T-helper 2 cell (primary cell): ENCODE results near the gene SHD.
"Not testable (repeated sequence)": the region's sequence is repeated elsewhere in the genome, so short reads cannot be mapped to it uniquely, and the experiment has no call there.

Experiments
- DNase-seq, 5 experiments: peaks; one replicate each; pipeline versions ENCODE4 v3.0.0 to v3.0.0-alpha.2; 2012 to 2022
- total RNA-seq, 2 donors: gene quantifications; one replicate each; lab custom pipeline; 2026; lab: John Stamatoyannopoulos, UW

SHD gene, protein sequence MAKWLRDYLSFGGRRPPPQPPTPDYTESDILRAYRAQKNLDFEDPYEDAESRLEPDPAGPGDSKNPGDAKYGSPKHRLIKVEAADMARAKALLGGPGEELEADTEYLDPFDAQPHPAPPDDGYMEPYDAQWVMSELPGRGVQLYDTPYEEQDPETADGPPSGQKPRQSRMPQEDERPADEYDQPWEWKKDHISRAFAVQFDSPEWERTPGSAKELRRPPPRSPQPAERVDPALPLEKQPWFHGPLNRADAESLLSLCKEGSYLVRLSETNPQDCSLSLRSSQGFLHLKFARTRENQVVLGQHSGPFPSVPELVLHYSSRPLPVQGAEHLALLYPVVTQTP
- total RNA-seq, result 0.07 to 0.62 reads per million in 2 donors

DNA sequence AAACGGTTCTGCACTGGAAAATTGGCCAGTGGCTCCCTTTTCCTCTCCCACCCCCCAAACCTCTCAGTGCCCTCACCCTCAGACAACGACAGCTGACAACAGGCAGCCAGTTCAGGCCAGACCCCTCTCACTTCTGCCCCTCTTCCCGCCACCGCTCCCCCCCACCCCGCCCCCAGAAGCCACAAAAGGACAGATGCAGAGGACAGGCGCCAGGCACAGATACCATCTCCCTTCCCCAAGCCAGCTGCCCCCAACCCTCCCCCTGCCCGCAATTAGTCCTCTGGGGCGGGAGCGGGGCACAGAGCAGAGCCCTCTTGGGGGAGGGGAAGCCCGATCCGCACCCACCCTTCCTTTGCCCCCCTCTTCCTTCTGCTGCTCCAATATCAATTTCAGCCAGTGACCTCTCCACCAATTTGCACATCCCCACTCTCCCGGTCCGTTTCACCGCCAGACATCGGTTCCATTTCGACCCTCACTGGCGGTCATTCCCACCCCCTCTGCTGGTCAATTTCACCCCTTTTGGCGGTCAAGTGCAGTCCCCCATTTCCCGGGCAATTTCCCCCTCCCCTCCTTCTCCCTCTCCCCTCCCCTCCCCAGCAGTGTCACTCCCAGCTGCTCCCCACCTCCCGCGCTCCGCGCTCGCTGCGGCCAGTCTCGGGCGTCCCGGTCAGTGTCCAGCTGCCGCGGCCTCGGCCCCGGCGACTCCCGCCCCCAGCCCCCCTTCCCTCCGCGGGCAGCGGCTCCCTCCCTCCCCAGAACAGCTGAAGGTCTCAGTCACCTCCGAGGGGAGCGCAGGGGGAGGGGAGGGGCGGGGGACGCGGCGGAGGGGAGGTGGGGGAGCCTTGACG lies at the start of gene SHD:
SHD (plus strand) TSS at position 848 of the 848 bp plus-strand sequence. CDS start 798 bp downstream, outside the sequence.
- DNase-seq, result no peak

GRCh38 chr19:4230237-4230636 lies 48.8 kb upstream of the SHD start:
- DNase-seq, result not testable (repeated sequence)

DNA sequence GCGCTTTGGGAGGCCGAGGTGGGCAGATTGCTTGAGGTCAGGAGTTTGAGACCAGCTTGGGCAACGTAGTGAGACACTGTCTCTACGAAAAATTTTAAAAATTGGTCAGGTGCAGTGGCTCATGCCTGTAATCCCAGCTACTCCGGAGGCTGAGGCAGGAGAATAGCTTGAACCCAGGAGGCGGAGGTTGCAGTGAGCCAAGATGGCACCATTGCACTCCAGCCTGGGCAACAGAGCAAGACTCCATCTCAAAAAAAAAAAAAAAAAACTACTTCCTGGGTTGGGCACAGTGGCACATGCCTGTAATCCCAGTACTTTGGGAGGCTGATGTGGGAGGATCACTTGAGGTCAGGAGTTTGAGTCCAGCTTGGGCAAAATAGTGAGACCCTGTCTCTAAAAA lies 47.5 kb upstream of the SHD start:
- not testable (repeated sequence) for DNase-seq

DNA sequence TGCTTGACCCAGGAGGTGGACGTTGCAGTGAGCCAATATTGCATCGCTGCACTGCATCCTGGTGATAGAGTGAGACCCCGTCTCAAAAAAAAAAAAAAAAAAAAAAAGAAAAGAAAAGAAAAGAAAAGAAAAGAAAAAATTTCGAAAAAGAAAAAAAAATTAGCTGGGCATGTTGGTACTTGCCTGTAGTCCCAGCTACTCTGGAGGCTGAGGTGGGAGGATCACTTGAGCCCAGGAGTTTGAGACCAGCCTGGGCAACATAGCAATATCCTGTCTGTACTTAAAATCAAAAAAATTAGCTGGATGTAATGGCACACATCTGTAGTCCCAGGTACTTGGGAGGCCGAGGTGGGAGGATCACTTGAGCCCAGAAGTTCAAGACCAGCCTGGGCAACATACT lies 46.9 kb upstream of the SHD start:
- not testable (repeated sequence) for DNase-seq

DNA sequence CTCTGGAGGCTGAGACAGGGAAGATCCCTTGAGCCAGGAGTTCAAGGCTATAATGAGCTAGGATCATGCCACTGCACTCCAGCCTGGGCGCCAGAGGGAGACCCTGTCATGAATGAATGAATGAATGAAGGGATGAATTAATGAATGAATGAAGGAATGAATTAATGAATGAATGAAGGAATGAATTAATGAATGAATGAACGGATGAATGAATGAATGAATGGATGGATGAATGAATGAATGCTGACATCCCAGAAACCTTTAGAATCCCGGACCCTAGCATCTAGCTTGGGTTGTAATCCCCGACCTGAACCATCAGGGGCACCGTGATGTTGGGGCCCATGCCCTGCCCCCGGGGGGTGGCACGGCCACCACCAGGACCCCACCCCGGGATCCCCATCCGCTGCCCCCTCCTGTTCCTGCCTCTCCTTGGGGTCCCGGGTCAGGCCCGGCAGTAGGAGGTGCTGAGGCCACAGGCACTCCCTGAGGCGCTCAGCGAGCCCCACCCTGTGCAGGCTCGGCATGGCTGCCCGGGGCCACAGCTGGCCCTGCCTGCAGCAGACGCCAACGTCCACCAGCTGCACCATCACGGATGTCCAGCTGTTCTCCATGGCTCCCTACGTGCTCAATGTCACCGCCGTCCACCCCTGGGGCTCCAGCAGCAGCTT lies 46.3 kb upstream of the SHD start:
- DNase-seq, result no peak

- peak in 4 of 5 experiments; percentile 47 to 62 (median 52) for DNase-seq
Measured at GRCh38 chr19:4233282-4233853, 45.7 kb upstream of the SHD start.

DNA sequence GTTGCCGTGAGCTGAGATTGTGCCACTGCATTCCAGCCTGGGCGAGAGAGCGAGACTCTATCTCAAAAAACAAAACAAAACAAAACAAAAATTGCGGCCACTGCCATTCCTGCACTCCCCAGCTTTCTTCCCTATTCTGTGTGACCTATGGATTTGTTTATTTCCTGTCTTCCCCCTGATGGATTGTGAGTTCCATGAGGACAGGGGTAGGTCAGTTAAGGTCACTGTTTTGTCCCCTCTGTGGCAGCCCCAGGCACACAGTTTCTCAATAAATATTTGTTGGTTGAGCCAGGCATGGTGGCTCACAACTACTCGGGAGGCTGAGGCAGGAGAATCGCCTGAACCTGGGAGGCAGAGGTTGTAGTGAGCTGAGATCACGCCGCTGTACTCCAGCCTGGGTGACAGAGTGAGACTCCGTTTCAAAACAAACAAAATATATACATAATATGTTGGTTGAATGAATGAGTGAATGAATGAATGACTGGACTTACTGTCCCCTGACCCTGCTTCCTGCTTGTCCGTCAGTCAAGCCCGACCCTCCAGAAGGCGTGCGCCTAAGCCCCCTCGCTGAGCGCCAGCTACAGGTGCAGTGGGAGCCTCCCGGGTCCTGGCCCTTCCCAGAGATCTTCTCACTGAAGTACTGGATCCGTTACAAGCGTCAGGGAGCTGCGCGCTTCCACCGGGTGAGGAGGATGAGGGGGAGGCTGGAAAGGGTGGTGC lies 44.8 kb upstream of the SHD start:
- DNase-seq, result no peak

DNA sequence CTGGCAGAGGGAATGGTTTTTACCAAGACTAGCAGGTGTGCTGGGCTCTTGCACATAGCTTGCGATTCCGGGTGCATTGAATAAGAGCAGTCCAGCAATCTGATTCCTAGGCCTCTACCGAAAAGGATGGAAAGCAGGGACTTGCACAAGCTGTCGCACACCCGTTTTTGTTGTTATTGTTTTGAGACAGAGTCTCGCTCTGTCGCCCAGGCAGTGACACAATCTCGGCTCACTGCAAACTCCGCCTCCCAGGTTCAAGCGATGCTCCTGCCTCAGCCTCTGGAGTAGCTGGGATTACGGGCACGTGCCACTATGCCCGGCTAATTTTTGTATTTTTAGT lies 44.2 kb upstream of the SHD start:
- DNase-seq, result no peak

GRCh38 chr19:4237510-4237909 lies 41.6 kb upstream of the SHD start:
- DNase-seq, result not testable (repeated sequence)

DNA sequence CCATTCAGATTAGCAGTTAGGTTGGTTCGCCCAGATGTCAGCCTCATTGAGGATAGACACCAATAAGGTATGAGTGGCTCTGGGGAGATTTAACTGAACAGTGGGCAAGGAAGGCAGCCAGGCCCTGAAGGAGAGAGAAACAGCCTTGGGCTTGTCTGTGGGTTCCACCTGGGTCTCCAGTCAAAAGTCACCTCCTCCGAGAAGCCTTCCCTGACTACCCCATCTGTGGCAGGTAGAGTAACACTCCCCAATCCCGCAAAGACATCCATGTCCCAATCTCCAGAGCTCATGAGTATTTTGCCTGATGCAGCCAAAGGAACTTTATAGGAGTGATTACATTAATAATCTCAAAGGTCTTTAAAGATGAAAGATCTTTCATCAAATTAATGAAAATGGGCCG lies 40.2 kb upstream of the SHD start:
- no peak for DNase-seq

- DNase-seq, result no peak
Measured at GRCh38 chr19:4241824-4242430, 37.1 kb upstream of the SHD start.

DNA sequence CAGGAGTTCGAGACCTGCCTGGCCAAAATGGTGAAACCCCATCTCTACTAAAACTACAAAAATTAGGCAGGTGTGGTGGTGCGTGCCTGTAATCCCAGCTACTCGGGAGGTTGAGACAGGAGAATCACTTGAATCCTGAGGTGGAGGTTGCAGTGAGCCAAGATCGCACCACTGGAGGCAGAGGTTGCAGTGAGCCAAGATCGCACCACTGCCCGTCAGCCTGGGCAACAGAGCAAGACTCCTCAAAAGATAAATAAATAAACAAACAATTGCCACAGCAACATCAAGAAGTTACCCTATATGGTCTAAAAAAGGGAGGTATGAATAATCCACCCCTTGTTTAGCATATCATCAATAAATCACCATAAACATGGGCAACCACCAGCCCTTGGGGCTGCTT lies 33.1 kb upstream of the SHD start:
- DNase-seq, result not testable (repeated sequence)

- peak; percentile 93 to 99 (median 99) for DNase-seq
Measured at GRCh38 chr19:4246767-4247593, 32.1 kb upstream of the SHD start, which contains the start of gene YJU2. TSS of gene YJU2 (plus strand) at chr19:4247080. CDS start at chr19:4247147, 67 bp downstream.

DNA sequence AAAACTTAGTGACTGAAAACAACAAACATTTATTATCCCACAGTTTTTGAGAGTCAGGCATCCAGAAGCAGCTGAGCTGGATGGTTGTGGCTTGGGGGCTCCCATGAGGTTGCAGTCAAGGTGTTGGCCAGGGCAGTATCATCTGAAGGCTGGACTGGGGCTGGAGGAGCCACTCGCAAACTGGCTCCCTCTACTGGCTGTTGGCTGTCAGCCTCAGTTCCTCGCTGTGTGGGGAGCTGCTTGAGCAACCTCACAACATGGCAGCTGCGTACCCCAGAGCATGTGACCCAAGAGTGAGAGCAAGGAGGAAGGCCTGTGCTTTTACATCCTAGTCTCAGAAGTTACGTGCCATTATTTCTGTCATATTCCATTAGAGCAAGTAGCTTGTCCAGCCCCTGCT lies 22.5 kb upstream of the SHD start:
- no peak for DNase-seq

DNA sequence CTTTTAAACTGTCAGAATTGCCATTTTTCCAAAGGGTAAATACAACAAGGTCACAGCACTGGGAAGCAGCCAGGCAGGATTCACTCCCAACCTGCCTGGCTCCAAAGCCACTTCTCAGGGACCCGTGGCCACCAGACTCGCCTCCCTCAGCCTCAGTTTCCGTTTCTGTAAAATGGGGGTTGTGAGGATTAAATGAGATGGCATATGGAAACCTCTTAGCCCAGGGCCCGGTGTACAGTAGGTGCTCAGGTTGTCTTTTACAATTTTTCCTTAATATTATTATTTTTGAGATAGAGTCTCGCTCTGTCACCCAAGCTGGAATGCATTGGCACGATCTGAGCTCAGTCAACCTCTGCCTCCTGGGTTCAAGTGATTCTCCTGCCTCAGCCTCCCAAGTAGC lies 22.0 kb upstream of the SHD start:
- no peak for DNase-seq

DNA sequence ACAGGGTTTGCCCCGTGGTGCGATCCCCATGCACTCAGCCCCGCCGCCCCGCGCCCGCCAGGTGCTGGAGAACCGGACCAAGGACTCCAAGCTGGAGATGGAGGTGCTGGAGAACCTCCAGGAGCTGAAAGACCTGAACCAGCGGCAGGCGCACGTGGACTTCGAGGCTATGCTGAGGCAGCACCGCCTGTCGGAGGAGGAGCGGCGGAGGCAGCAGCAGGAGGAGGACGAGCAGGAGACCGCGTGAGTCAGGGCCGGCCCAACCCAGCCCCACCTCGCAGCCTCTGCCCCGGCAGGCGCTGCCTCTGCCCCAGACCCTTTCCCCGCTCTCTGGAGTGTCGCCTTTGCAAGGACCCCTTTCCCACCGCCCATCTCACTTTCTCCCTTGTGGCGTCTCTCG lies 20.9 kb upstream of the SHD start:
- no peak for DNase-seq

DNA sequence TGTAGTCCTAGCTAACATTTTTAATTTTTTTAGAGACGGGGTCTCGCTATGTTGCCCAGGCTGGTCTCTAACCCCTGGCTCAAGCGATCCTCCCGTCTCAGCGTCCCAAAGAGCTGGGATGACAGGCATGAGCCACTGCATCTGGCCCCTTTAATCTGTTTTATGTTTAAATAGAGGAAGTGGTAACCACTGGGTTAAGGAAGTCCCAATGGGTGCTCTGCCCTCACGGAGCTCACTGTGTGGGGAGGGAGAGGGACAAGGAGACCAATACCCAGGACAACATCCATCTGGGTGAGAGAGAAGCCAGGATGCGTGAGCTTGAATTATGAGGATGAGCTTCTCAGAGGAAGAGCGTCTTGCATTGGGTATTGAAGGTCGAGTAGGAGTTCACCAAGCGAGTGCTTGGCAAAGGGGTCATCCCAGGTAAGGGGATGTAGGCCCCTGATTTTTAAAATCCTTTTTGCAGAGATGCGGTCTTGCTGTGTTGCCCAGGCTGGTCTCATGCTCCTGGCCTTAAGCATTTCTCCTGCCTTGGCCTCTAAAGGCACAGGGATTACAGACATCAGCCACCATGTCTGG lies 18.4 kb upstream of the SHD start:
- DNase-seq, result no peak

DNA sequence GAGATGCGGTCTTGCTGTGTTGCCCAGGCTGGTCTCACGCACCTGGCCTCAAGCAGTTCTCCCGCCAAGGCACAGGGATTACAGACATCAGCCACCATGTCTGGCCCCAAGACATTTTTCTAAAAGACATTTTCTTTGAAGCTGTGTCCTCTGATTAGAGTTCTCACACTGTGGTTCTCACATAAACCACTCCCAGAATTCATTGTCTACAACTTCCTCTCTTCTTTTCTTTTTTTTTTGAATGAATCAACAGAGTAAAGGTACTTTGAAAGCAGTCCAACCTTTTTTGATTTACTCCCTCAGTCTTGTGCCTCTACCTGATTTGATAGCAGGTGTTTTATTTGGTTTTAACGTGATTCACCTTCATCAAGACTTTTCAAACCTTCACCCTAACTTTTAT lies 14.3 kb upstream of the SHD start:
- peak in 1 of 5 experiments; percentile 55 for DNase-seq

DNA sequence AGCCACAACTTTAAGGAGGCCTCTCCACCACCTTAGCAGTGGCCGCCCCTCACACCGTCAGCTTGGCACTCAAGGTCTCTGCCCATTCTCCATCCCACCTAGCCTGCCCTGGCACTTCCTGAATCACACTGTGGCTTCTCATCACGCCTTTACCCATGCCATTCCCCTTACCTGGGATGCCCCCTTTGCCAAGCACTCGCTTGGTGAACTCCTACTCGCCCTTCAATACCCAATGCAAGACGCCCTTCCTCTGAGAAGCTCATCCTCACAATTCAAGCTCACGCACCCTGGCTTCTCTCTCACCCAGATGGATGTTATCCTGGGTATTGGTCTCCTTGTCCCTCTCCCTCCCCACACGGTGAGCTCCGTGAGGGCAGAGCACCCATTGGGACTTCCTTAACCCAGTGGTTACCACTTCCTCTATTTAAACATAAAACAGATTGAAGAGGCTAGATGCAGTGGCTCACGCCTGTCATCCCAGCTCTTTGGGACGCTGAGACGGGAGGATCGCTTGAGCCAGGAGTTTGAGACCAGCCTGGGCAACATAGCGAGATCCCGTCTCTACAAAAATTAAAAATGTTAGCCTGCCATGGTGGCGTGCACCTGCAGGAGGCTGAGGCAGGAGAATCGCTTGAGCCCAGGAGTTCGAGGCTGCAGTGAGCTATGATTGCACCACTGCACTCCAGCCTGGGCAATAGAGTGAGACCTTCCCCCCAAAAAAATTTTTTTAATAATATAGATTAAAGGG lies 12.6 kb upstream of the SHD start:
- no peak for DNase-seq
